Measurements from ENCODE around the gene LCP2.

DNA sequence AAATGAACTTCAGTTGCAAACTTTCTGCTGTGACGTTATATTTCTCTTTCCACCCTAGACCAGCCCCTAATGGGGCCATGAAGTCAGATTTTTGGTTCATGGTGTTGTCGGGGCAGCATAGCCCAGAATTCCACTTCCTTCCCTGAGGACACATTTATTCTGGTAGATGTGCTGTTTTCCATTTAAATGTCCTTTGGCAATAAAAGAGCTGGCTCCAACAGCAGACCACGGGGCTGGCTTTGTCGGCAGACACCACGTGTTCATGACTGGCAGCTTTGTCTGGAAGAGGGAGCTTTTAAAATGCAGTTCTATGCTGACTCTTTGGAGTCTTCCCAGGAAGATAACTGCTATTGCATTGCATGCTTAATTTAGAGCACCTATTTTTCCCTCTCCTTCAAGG lies 17.6 kb upstream of the LCP2 start:
- TF ChIP-seq, protein P1, sequence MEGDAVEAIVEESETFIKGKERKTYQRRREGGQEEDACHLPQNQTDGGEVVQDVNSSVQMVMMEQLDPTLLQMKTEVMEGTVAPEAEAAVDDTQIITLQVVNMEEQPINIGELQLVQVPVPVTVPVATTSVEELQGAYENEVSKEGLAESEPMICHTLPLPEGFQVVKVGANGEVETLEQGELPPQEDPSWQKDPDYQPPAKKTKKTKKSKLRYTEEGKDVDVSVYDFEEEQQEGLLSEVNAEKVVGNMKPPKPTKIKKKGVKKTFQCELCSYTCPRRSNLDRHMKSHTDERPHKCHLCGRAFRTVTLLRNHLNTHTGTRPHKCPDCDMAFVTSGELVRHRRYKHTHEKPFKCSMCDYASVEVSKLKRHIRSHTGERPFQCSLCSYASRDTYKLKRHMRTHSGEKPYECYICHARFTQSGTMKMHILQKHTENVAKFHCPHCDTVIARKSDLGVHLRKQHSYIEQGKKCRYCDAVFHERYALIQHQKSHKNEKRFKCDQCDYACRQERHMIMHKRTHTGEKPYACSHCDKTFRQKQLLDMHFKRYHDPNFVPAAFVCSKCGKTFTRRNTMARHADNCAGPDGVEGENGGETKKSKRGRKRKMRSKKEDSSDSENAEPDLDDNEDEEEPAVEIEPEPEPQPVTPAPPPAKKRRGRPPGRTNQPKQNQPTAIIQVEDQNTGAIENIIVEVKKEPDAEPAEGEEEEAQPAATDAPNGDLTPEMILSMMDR (IDR thresholded peaks at IDR 0.05): no peak
- TF ChIP-seq POLR2A (IDR thresholded peaks at IDR 0.05): no peak
- TF ChIP-seq POLR2AphosphoS5 (IDR thresholded peaks at IDR 0.05): peak in 1 of 3 donors; percentile 46
- TF ChIP-seq EP300 (IDR thresholded peaks at IDR 0.05): no peak
